ENCODE measurements around the gene C5orf46.
"Not testable (repeated sequence)": the region's sequence is repeated elsewhere in the genome, so short reads cannot be mapped to it uniquely, and the experiment has no call there.

Gene C5orf46

GRCh38 chr5:147893820-147894219 lies 12.5 kb downstream of the C5orf46 start:
- no peak for DNase-seq (ENCODE audit: low read depth)

DNA sequence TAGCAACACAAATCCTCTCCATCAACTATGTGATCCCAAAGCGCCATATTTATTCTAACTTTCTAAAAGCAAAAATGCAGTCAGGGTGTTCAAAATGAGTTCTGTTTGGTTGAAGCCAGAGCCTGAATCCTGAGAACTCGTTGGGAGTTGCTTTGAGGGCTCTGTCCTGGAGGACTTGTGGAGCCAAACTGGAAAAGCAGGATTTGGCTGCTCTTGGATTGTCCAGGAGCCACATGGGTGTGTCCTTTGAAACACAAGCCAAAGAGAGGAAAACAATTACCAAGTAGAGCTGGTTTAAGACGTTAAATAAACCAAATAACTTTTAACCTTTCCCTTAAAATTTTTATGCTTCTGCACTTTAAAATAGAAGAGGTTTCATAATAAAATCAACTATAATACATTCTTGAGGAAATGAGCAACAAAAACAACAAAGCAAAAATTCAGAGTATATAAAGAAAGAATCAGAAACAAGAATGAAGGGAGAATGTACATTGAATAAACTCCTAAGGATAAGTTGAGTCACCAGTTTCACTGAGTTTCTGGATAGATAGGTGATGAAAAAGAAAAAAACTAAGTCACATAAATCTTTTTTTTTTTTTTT lies 13.5 kb downstream of the C5orf46 start:
- DNase-seq (ENCODE audit: low read depth) = no peak

GRCh38 chr5:147887930-147888329 lies 18.4 kb downstream of the C5orf46 start:
- no peak for DNase-seq (ENCODE audit: low read depth)

DNA sequence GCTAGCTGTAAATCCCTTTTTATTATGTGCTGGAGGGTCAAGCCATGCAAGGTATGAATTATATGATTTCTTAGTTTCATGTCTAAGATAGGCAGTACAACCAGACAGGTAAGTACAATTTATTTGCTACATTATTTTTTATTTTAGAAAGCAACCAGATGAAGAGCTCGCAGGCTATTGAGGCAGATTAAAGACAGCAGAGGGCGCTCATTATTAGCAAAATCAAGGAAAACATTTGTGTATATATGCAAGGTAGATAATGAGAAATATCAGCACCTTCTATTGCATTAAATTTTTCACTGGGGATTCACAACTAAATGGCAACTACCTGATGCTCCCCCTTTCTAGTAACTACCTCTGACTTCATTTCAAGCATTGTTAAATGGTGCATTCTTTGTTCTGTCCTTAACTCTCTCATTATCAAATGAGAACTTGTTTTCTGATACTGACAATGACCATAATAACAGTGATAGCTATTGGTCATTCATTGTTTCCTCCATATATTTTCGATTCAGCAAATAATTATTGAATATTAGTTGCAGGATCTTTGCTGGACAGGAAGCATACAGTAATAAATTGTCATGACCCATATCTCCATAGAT lies 19.2 kb downstream of the C5orf46 start:
- DNase-seq (ENCODE audit: low read depth) = no peak

DNA sequence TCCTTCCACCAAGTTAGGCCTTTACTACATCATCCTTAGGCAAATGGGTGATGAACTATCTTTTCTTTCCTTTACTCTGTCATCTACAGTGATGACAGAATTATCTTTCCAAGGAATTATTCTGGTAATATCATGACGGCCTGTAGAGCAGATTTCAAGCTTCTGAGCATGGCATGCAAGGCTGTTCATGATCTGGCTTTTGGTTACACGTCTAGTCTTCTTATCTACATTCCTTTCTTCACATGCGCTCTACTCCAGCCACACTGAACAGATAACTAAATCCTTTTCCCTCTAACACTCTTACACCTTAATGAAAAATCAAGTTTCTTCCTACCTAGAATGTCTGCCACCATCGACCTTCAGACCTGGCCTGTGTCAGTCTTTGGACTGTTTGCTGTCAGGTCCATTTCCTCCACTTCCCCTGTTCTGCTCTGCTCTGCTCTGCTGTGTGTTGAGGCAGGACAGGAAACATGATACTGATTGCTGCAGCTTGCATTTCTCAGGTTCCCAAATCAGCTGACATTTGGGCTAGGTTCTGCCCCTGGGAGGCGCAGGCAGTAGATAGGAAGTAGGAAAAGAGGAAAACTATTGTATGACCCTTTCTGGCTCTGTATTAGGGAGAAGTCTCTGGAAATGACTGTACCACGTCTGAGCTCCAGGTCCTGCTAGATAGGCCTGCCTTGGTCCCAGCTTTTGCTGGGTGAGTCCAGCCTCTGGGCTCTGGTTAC lies 23.6 kb downstream of the C5orf46 start:
- DNase-seq (ENCODE audit: low read depth) = no peak

DNA sequence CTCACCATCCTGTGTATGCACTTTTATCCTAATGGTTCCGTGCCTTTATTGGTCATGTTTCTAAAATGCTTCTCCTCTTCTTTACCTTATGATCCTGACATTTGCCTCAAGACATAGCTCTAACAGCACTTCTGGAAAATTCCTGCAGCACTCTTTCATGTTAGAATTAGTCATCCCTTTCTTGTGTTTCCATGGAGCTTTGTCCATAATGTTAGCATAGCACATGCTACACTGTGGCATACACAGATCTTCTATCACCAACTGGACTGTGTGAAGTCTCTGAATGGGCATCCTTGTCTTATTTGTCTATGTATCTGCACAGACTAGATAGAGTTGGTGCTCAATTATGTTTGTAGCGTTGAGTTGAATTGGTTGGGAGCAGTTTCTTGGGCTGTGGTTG lies 25.9 kb downstream of the C5orf46 start:
- no peak for DNase-seq (ENCODE audit: low read depth)

- no peak for DNase-seq (ENCODE audit: low read depth)
Observed at GRCh38 chr5:147879784-147880183, 26.6 kb downstream of the C5orf46 start.

DNA sequence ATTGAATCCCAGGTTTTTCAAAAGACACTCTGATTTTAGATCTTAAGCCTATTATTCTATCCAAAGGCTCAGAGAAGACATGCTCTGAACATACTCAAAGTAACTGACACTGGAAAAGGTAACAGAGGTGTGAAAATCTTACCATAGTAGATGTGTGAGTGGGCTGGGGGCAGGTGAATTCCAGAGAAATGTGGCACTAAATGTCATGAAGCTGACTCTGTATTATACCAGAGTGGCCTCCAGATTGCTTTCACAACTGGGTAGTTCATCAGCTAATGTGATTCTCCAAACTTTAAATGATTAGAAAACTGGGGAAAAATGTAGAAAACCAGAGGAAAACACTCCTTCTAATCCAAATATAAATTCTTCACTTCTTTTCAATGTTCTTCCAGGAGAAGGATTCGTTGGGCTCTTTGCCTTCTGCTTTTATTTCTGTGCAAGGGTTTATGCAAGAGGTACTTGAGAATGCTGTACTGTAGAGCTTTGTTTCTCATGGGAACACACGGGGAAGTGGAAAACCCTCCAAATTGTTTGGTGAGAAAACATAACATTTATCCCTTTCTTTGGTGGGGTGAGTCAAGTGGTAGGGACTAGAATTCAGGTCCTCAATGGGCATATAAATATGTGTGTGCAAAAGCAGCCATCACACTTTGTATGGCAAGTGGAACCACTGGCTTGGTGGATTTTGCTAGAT lies 28.1 kb downstream of the C5orf46 start, which contains the start of gene SCGB3A2:
TSS of gene SCGB3A2 (plus strand) at position 646 of the 694 bp plus-strand sequence. CDS start 93 bp downstream, outside the sequence.
- no peak for DNase-seq (ENCODE audit: low read depth)

DNA sequence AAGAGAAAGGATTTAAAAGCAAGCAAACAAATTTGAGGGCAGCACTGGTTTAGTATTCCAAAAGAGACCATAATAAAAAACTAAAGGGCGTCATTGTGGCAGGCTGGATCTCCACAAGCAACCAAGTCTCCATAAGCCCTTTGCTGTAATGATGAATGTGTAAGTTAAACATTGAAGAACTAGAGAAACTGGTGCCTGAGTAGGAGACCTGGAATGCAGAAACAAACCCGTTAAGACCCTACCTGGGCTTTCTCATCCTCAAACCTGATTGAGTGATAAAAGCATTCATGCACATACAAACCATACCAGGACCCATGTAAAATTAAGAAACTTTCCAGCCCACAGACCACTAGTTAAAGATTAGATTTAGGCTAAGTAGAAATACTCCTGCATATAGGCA lies 29.7 kb downstream of the C5orf46 start:
- no peak for DNase-seq (ENCODE audit: low read depth)

DNA sequence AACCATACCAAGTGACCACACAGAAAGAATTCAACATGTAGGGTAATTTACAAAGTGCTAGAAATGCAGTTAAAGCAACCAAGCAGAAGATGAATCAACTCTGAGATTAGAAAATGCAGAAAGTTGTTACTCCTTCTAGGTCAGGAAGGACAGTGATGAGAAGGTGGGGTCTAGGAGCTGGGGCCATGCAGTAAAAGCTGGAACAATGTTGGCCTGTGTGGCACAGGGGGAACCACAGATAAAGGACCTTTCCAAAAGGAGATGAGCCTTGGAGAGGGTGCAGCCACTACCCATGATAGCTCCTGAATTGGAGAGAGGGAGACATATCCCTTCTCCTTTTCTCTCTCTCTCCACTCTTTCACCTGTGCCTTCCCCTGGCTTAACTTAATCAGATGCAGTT lies 30.2 kb downstream of the C5orf46 start:
- DNase-seq (ENCODE audit: low read depth) = no peak

DNA sequence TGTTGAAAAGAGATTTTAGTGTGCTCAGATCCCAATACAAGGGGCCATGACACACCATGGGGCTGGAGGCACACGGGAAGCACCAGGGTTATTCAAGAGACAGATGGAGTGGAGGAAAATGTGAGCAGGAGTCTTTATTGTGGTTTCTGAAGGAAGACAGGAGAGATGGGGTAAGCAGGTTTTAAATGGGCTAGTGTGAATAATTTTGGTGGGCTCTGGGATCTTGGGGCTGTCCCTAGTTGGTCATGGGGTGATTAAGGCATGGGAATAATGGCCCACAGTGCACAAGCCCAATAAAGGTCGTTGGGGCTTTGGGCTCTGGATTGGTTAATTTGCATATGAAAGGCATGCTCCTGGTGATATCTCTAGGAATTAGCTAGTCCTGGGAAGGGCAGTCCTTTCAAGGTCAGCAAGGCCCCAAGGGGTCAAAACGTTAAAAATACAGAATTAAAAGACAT lies 31.4 kb downstream of the C5orf46 start:
- DNase-seq (ENCODE audit: low read depth) = no peak

DNA sequence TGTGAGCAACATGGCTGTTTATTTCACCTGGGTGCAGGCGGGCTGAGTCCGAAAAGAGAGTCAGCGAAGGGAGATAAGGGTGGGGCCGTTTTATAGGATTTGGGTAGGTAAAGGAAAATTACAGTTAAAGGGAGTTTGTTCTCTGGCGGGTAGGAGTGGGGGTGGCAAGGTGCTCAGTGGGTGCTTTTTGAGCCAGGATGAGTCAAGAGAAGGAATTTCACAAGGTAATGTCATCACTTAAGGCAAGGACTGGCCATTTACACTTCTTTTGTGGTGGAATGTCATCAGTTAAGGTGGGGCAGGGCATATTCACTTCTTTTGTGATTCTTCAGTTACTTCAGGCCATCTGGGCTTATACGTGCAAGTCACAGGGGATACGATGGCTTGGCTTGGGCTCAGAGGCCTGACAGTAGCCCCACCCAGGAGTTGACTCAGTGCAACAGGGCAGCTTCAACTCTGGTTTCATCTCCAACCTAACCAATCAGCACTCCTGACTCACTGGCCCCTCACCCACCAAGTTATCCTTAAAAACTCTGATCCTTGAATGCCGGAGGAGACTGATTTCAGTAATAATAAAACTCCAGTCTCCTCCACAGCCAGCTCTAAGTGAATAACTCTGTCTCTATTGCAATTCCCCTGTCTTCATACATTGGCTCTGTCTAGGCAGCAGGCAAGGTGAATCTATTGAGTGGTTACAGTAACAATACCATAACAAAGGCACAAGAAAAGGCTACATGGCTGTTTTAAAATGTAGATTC lies 32.0 kb downstream of the C5orf46 start:
- not testable (repeated sequence) for DNase-seq (ENCODE audit: low read depth)

DNA sequence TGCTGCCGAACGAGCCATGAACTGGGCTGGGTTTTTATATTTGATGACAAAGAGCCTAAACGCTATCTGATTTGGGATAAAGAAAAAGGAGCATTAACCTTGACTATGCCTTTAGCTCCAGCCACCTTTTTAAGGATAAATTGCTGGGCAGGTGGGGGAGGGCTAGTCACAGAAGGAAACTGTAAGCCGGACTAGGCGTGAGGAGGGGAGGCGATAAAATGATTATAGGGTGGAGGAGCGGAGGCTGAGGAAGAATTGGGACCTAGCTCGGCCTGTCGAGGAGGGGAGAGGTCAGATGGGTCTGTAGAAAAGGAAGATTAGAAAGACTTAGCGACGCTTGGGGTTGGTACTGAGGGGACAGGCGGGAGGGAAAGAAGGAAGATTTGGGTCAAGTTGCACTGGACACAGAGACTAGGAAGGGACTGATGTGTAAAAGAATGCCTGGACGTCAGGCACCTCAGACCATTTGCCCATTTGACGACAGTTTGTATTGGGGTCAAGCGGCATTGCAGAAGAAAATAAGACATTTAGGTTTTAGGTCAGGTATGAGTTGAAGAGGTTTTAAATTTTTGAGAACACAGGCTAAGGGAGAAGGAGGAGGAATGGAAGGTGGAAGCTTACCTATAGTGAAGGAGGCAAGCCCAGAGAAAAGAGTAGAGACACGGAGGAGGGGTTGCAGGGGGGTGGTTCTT lies 33.4 kb downstream of the C5orf46 start:
- DNase-seq (ENCODE audit: low read depth) = not testable (repeated sequence)

- not testable (repeated sequence) for DNase-seq (ENCODE audit: low read depth)
Observed at GRCh38 chr5:147871980-147872549, 34.3 kb downstream of the C5orf46 start.

- not testable (repeated sequence) for DNase-seq (ENCODE audit: low read depth)
Observed at GRCh38 chr5:147869892-147870291, 36.4 kb downstream of the C5orf46 start.

DNA sequence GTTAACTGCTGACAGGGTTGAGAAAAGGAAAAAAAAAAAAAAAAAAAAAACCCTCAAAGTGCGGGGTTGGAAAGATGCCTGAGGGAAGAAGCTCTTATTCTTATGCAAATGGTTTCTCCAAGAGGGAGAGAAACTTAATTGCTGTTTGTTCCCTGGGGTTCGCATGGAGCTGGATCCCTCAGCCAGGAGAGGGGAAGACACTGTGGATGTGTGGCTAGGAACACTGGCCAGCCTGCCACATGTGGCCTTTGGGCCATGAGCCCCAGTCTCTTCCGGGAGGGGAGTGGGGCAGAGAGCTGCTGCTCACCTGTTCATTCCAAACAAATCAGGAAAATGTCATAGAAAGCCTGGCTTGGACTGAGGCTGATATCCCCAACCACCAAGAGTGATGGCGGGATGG lies 37.2 kb downstream of the C5orf46 start:
- no peak for DNase-seq (ENCODE audit: low read depth)

DNA sequence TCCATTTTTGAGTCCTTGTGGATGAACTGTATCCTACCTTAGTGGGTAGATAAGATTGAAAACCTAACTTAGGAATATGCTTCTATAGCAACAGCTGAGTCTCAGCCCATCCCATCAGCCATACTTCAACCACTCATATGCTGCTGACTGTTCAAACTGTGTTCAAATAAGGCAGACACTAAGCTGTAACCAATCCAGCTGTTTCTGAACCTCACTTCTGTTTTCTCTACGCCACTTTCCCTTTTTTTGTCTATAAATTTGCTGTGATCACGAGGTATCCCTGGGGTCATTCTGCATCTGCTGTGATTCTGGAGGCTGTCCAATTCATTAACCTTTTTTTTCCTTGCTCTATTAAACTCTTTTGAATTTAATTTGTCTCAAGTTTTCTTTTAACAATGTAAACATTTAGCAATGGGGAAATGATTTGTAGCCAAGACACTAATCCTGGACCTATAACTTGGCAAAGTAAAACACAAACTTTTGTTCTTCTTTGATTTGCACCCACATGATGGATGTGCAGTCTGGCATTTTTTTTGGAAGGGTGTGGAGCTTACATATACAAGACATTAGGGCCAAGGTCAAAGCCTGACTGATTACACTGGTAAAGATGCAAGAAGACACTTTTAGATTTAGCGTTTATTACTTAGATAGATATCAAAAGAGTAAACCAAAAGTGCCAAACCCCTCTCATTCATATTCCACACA lies 42.7 kb downstream of the C5orf46 start:
- no peak for DNase-seq (ENCODE audit: low read depth)

- DNase-seq (ENCODE audit: low read depth) = no peak
Observed at GRCh38 chr5:147860641-147861025, 45.7 kb downstream of the C5orf46 start.

GRCh38 chr5:147859962-147860640 lies 46.2 kb downstream of the C5orf46 start:
- no peak for DNase-seq (ENCODE audit: low read depth)

DNA sequence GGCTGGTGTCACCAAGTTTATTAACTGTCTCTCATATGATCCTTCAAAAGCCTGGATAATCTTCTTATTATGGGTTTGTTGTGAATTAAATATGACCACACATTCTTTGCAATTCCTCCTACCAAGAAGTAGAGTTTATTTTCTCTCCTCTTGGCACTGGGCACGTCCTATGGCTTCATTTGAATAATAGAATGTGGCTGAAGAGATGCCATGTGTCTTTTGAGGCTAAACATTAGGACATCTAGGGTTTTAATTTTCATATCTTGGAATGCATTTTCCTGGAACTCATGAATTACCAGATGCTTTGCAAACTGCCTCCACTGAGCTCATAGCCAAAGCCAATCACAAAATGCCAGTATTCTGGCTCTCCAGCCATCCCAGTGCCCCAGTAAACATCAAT lies 47.8 kb downstream of the C5orf46 start:
- DNase-seq (ENCODE audit: low read depth) = no peak

All from activated T-helper 1 cell treated with Interleukin-2 at 50 U/mL for 16 hours (primary cell).